ENCODE data around the gene ASZ1.

The ASZ1 gene

GRCh38 chr7:117347962-117348672, 79.2 kb downstream of the ASZ1 start:
- Histone ChIP-seq H3K27me3 (ENCODE audit: control insufficient read depth in 5 of 5, insufficient read depth in 4 of 5, low read length in 5 of 5) (peaks cover 0 to 6% (median 0%) of the 10 kb centered on the region in 5 donors), H3K9me3 (ENCODE audit: control insufficient read depth in 5 of 5, low read length in 5 of 5) (no peaks in the 10 kb centered on the region), H3K4me1 (ENCODE audit: control insufficient read depth in 5 of 5, insufficient read depth in 5 of 5, low read length in 5 of 5) (no peaks in the 10 kb centered on the region), H3K27ac (ENCODE audit: low read depth, low read length) (no peak overlapping the region), H3K36me3 (ENCODE audit: control insufficient read depth in 5 of 5, insufficient read depth in 5 of 5, low read length in 5 of 5) (no peaks in the 10 kb centered on the region), H3K9ac (ENCODE audit: low read length in 5 of 5) (no peak overlapping the region), H3K4me3 (ENCODE audit: low read depth in 1 of 5, low read length in 5 of 5) (no peak overlapping the region)

- no peaks in the 10 kb centered on the region for H3K4me1 ChIP-seq (ENCODE audit: control insufficient read depth in 5 of 5, insufficient read depth in 5 of 5, low read length in 5 of 5)
- H3K36me3 ChIP-seq (ENCODE audit: control insufficient read depth in 5 of 5, insufficient read depth in 5 of 5, low read length in 5 of 5) = no peaks in the 10 kb centered on the region
- H3K9ac ChIP-seq (ENCODE audit: low read length in 5 of 5) = no peak overlapping the region
- H3K4me3 ChIP-seq (ENCODE audit: low read depth in 1 of 5, low read length in 5 of 5) = no peak overlapping the region
- peaks cover 0 to 6% (median 0%) of the 10 kb centered on the region in 5 donors for H3K27me3 ChIP-seq (ENCODE audit: control insufficient read depth in 5 of 5, insufficient read depth in 4 of 5, low read length in 5 of 5)
- H3K9me3 ChIP-seq (ENCODE audit: control insufficient read depth in 5 of 5, low read length in 5 of 5) = no peaks in the 10 kb centered on the region
- no peak overlapping the region for H3K27ac ChIP-seq (ENCODE audit: low read depth, low read length)
Observed at GRCh38 chr7:117347480-117347879, 79.8 kb downstream of the ASZ1 start.

- no peak overlapping the region for H3K9ac ChIP-seq (ENCODE audit: low read length in 5 of 5)
- H3K27me3 ChIP-seq (ENCODE audit: control insufficient read depth in 5 of 5, insufficient read depth in 4 of 5, low read length in 5 of 5) = peaks cover 0 to 6% (median 0%) of the 10 kb centered on the region in 5 donors
- no peak overlapping the region for H3K4me3 ChIP-seq (ENCODE audit: low read depth in 1 of 5, low read length in 5 of 5)
- H3K27ac ChIP-seq (ENCODE audit: low read depth, low read length) = no peak overlapping the region
- H3K36me3 ChIP-seq (ENCODE audit: control insufficient read depth in 5 of 5, insufficient read depth in 5 of 5, low read length in 5 of 5) = no peaks in the 10 kb centered on the region
- no peaks in the 10 kb centered on the region for H3K4me1 ChIP-seq (ENCODE audit: control insufficient read depth in 5 of 5, insufficient read depth in 5 of 5, low read length in 5 of 5)
- no peaks in the 10 kb centered on the region for H3K9me3 ChIP-seq (ENCODE audit: control insufficient read depth in 5 of 5, low read length in 5 of 5)
Observed at GRCh38 chr7:117346161-117346560, 81.1 kb downstream of the ASZ1 start.

- H3K4me3 ChIP-seq (ENCODE audit: low read depth in 1 of 5, low read length in 5 of 5) = no peak overlapping the region
Observed at GRCh38 chr7:117338020-117338419, 89.3 kb downstream of the ASZ1 start.

GRCh38 chr7:117333168-117333567, 94.1 kb downstream of the ASZ1 start:
- Histone ChIP-seq H3K9ac (ENCODE audit: low read length in 5 of 5) (no peak overlapping the region), H3K9me3 (ENCODE audit: control insufficient read depth in 5 of 5, low read length in 5 of 5) (peaks cover 0 to 2% (median 0%) of the 10 kb centered on the region in 5 donors), H3K27me3 (ENCODE audit: control insufficient read depth in 5 of 5, insufficient read depth in 4 of 5, low read length in 5 of 5) (no peaks in the 10 kb centered on the region), H3K27ac (ENCODE audit: low read depth, low read length) (no peak overlapping the region), H3K36me3 (ENCODE audit: control insufficient read depth in 5 of 5, insufficient read depth in 5 of 5, low read length in 5 of 5) (no peaks in the 10 kb centered on the region), H3K4me1 (ENCODE audit: control insufficient read depth in 5 of 5, insufficient read depth in 5 of 5, low read length in 5 of 5) (no peaks in the 10 kb centered on the region), H3K4me3 (ENCODE audit: low read depth in 1 of 5, low read length in 5 of 5) (no peak overlapping the region)

More at GRCh38 chr7:117338020-117338419, 89.3 kb downstream of the ASZ1 start:
- no peaks in the 10 kb centered on the region for H3K36me3 ChIP-seq (ENCODE audit: control insufficient read depth in 5 of 5, insufficient read depth in 5 of 5, low read length in 5 of 5)
- H3K27ac ChIP-seq (ENCODE audit: low read depth, low read length) = no peak overlapping the region
- no peak overlapping the region for H3K9ac ChIP-seq (ENCODE audit: low read length in 5 of 5)
- H3K9me3 ChIP-seq (ENCODE audit: control insufficient read depth in 5 of 5, low read length in 5 of 5) = peaks cover 0 to under 1% (median 0%) of the 10 kb centered on the region in 5 donors
- H3K27me3 ChIP-seq (ENCODE audit: control insufficient read depth in 5 of 5, insufficient read depth in 4 of 5, low read length in 5 of 5) = no peaks in the 10 kb centered on the region
- no peaks in the 10 kb centered on the region for H3K4me1 ChIP-seq (ENCODE audit: control insufficient read depth in 5 of 5, insufficient read depth in 5 of 5, low read length in 5 of 5)

- Histone ChIP-seq H3K4me3 (ENCODE audit: low read depth in 1 of 5, low read length in 5 of 5) (no peak overlapping the region), H3K9me3 (ENCODE audit: control insufficient read depth in 5 of 5, low read length in 5 of 5) (peaks cover 0 to 3% (median 0%) of the 10 kb centered on the region in 5 donors), H3K9ac (ENCODE audit: low read length in 5 of 5) (no peak overlapping the region), H3K27ac (ENCODE audit: low read depth, low read length) (no peak overlapping the region), H3K4me1 (ENCODE audit: control insufficient read depth in 5 of 5, insufficient read depth in 5 of 5, low read length in 5 of 5) (no peaks in the 10 kb centered on the region), H3K27me3 (ENCODE audit: control insufficient read depth in 5 of 5, insufficient read depth in 4 of 5, low read length in 5 of 5) (no peaks in the 10 kb centered on the region), H3K36me3 (ENCODE audit: control insufficient read depth in 5 of 5, insufficient read depth in 5 of 5, low read length in 5 of 5) (no peaks in the 10 kb centered on the region)
Observed at GRCh38 chr7:117332031-117332430, 95.3 kb downstream of the ASZ1 start.

- Histone ChIP-seq H3K9me3 (ENCODE audit: control insufficient read depth in 5 of 5, low read length in 5 of 5) (peaks cover 0 to 3% (median 0%) of the 10 kb centered on the region in 5 donors), H3K27ac (ENCODE audit: low read depth, low read length) (no peak overlapping the region), H3K27me3 (ENCODE audit: control insufficient read depth in 5 of 5, insufficient read depth in 4 of 5, low read length in 5 of 5) (peaks cover 30 to 38% (median 34%) of the 10 kb centered on the region in 5 donors), H3K36me3 (ENCODE audit: control insufficient read depth in 5 of 5, insufficient read depth in 5 of 5, low read length in 5 of 5) (no peaks in the 10 kb centered on the region), H3K4me3 (ENCODE audit: low read depth in 1 of 5, low read length in 5 of 5) (no peak overlapping the region), H3K9ac (ENCODE audit: low read length in 5 of 5) (no peak overlapping the region), H3K4me1 (ENCODE audit: control insufficient read depth in 5 of 5, insufficient read depth in 5 of 5, low read length in 5 of 5) (peaks cover 0 to 26% (median 24%) of the 10 kb centered on the region in 5 donors)
Observed at GRCh38 chr7:117325836-117326235, 101.5 kb downstream of the ASZ1 start.

GRCh38 chr7:117324960-117325359, 102.3 kb downstream of the ASZ1 start:
- no peak overlapping the region for H3K9ac ChIP-seq (ENCODE audit: low read length in 5 of 5)
- peaks cover 0 to 3% (median 0%) of the 10 kb centered on the region in 5 donors for H3K9me3 ChIP-seq (ENCODE audit: control insufficient read depth in 5 of 5, low read length in 5 of 5)
- peak overlapping the region in 4 of 5 donors; percentile 48 to 75 (median 54) for H3K4me3 ChIP-seq (ENCODE audit: low read depth in 1 of 5, low read length in 5 of 5)
- peaks cover 0 to 26% (median 24%) of the 10 kb centered on the region in 5 donors for H3K4me1 ChIP-seq (ENCODE audit: control insufficient read depth in 5 of 5, insufficient read depth in 5 of 5, low read length in 5 of 5)
- no peaks in the 10 kb centered on the region for H3K36me3 ChIP-seq (ENCODE audit: control insufficient read depth in 5 of 5, insufficient read depth in 5 of 5, low read length in 5 of 5)
- no peak overlapping the region for H3K27ac ChIP-seq (ENCODE audit: low read depth, low read length)
- H3K27me3 ChIP-seq (ENCODE audit: control insufficient read depth in 5 of 5, insufficient read depth in 4 of 5, low read length in 5 of 5) = peaks cover 30 to 39% (median 38%) of the 10 kb centered on the region in 5 donors

GRCh38 chr7:117323851-117324711, 103.2 kb downstream of the ASZ1 start:
- no peaks in the 10 kb centered on the region for H3K36me3 ChIP-seq (ENCODE audit: control insufficient read depth in 5 of 5, insufficient read depth in 5 of 5, low read length in 5 of 5)
- peaks cover 0 to 26% (median 24%) of the 10 kb centered on the region in 5 donors for H3K4me1 ChIP-seq (ENCODE audit: control insufficient read depth in 5 of 5, insufficient read depth in 5 of 5, low read length in 5 of 5)
- no peak overlapping the region for H3K27ac ChIP-seq (ENCODE audit: low read depth, low read length)
- H3K9me3 ChIP-seq (ENCODE audit: control insufficient read depth in 5 of 5, low read length in 5 of 5) = peaks cover 0 to 3% (median 0%) of the 10 kb centered on the region in 5 donors
- H3K9ac ChIP-seq (ENCODE audit: low read length in 5 of 5) = no peak overlapping the region
- peaks cover 30 to 39% (median 38%) of the 10 kb centered on the region in 5 donors for H3K27me3 ChIP-seq (ENCODE audit: control insufficient read depth in 5 of 5, insufficient read depth in 4 of 5, low read length in 5 of 5)
- peak overlapping the region; percentile 48 to 75 (median 54) for H3K4me3 ChIP-seq (ENCODE audit: low read depth in 1 of 5, low read length in 5 of 5)
